SW480 (cell line): ENCODE measurements around the gene NXT1.
A peak's percentile ranks its signal among the peaks of the same experiment; 100 is the strongest.

Experiments
- DNase-seq: peaks from one replicate; pipeline ENCODE4 v3.0.0-alpha.2; 2016; ENCODE audit warnings: low spot score

NXT1 gene

GRCh38 chr20:23361119-23361475 is 10.5 kb downstream of the NXT1 start:
- DNase-seq: peak; percentile 52

DNA sequence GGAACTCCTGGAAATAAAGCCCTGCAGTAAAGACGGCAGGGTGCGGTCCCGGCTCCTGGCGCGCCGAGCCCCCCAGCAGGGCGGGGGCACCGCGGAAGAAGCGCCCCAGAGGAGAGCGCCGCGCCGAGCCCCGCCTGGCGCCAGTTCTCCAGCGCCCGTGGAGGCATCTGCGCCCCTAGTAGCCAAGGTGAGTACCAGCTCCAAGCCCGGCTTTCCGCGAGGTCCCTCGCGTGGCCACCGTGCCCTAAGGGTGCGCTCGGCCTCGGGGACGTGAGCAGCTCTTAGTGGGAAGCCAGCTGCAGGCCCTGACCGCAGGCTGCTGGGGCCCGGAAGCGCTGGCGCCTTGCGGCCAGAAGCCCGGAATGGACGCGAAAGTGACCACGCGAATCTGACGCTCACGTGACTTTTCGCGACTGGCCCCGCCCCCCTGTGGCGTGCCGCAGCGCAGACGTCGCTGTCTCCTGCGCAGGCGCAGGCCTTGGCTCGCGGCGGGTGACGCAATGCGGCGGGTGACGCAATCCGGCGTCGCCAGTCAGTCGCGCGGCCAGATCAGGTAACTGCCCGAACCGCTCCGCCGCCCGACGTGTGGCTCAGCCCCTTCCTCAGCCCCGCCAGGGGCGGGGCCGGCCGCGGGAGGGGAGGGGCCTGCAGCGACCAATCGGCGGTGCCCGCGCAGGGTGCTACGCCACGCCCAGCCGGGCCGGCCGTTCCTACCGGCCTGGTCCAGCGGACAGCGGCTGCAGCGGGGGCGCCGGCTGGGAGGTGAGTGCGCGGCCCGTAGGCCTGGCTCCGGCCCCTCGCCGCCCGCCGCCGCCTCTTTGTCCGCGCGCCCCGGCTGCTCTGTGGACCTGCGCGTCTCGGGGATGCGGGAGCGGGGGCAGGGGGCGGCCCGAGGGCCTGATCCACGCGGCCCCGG is 11.1 kb downstream of the NXT1 start, which contains the start of gene GZF1:
Gene GZF1, plus strand, starts transcription at position 707 of the 916 bp plus-strand sequence. CDS start 2,202 bp downstream, outside the sequence.
- DNase-seq: peak; percentile 99

DNA sequence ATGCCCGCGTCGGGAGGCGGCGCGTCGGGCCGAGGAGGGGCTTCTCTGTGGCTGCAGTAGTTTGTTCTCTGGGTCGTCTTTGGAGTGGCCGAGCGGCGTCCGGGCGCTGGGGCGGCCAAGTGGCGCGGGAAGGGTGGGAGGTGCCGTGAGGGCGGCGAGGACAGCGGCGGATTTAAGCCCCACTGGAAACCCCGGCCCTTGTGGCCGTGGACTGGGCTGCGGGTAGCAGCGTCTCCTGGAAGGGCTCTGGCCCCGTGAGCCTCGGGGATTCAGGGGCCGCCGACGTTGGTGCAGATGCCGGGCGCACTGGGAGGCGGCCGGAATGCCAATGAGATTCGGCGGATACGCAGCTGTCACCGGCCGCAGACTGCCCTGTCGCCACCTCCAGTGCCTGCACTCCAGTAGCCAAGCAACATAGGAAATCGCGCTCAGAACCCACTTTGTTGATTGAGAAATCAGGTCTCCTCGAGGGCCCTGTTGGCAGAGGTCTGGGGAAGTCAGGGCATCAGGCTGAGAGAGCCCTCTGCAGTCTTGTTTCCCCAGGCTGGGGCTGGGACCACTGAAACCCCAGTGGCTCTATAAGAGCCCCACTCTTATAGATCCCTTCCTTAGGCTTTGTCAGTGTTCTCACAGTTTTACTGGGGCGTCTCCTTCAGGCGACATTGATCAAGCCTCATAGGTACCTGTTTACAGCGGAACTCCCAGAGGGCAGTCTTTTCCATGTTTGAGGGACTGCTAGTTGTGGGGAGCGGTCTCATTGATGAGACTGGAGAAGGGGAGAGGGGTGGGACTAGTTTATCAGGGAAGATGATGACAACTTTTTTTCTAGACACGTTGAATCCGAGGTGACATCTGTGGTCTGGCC is 12.0 kb downstream of the NXT1 start:
- DNase-seq: peak; percentile 55

DNA sequence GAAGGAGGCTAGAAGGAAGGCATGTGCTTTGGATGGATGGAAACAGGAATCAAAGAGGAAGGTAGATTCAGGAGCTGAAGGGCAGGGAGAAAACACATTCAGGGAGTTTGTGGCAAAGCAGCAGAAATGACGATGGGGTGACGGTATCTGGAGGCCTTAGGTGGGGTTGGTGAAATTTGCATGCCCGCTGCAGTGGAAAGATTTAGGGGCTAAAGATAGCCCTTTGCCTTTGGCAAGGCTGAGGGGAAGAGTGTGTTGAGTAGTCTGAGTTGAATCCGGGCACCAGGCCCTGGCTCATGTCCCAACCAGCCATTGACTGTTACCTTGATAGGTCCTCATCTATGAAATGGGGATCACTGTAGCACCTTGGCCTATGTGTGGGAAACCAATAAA is 12.7 kb downstream of the NXT1 start:
- DNase-seq: no peak

GRCh38 chr20:23365390-23366165 is 15.0 kb downstream of the NXT1 start:
- no peak for DNase-seq

GRCh38 chr20:23366384-23366783 is 15.8 kb downstream of the NXT1 start:
- DNase-seq: no peak

GRCh38 chr20:23367770-23368169 is 17.2 kb downstream of the NXT1 start:
- no peak for DNase-seq

- DNase-seq: no peak
Measured at GRCh38 chr20:23368316-23369071, 17.9 kb downstream of the NXT1 start.

DNA sequence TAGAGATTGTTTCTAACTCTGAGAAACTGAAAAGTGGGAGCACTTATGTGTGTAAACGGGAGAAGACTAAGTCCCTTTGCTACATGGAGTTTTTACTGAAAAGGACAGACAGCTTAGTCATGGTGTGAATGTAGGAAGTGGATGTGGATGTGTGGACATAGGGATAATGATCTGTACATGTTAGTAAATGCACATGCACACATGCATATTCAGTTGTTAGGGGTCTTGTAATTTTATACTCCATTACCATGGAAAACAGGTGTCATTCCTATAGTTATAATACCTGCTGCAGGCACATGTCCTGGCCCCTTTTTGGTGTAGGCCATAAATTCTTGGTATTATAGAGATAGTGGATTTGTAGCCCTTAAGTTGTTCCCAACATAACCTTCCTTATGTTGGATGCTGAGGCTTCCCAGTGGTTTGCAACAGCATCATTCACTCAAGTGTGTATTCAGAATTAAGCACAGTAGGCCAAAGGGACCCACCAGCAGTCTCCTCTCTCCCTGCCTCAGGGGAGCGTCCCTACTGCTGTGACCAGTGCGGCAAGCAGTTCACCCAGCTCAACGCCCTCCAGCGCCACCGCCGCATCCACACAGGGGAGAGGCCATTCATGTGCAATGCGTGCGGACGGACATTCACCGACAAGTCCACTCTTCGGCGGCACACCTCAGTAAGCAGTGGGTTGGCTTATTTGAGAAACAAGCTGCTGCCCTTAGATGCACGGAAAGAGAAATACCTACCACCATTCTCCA is 18.7 kb downstream of the NXT1 start:
- DNase-seq: no peak

- DNase-seq: no peak
Measured at GRCh38 chr20:23370274-23370673, 19.7 kb downstream of the NXT1 start.

- DNase-seq: no peak
Measured at GRCh38 chr20:23370873-23371272, 20.3 kb downstream of the NXT1 start.

- DNase-seq: no peak
Measured at GRCh38 chr20:23371496-23371895, 20.9 kb downstream of the NXT1 start.

GRCh38 chr20:23374441-23374840 is 23.9 kb downstream of the NXT1 start:
- no peak for DNase-seq

DNA sequence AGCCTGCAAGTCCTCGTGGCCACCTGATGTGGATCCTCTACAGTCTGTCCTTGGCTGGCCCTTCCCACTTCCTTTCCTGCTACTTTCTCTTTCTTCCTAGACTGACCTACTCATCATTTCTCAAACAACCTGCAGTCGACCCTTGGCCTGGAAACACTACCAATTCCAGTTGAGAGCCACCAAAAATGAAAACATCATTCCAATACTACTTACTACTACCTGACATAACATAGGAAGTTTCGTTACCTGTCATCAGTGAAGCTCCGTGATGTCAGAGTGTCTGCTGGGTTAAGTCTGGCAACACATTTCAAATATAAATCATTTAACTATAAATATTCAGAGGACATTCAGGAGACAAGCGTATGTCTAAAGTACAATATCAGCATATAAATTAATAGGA is 25.2 kb downstream of the NXT1 start:
- DNase-seq: no peak

- DNase-seq: no peak
Measured at GRCh38 chr20:23379772-23380171, 29.2 kb downstream of the NXT1 start.

DNA sequence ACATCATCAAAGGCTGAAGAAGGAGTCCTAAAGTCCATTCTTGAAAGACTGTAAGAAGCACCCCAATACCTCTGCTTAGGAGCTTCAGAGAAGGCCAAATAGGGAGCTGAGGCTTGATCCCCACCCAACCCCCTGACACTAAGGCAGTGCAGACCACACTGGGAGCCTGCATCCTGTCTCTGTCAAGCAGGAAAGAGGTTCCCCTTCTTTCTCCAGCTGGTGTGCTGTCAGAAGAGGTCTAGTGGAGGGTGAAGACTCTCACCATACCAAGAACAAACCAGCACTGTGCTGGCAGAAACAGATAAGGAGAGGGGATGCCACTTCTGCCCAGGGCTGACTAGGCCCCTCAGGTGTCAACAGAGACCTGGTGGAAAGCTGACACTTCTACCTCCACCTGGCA is 31.3 kb downstream of the NXT1 start:
- no peak for DNase-seq

GRCh38 chr20:23386304-23387117 is 35.9 kb downstream of the NXT1 start:
- DNase-seq: no peak

DNA sequence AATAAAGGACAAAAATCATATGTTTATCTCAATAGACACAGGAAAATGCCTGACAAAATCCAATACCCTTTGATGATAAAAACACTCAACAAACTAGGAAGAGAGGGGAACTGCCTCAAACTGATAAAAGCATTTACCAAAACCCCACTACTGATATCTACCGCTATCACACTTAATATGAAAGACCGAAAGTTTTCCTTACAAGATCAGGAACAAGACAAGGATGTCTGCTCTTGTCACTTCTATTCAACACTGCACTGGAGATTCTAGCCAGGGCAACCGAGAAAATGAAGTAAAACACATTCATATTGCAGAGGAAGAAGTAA is 36.5 kb downstream of the NXT1 start:
- DNase-seq: no peak

DNA sequence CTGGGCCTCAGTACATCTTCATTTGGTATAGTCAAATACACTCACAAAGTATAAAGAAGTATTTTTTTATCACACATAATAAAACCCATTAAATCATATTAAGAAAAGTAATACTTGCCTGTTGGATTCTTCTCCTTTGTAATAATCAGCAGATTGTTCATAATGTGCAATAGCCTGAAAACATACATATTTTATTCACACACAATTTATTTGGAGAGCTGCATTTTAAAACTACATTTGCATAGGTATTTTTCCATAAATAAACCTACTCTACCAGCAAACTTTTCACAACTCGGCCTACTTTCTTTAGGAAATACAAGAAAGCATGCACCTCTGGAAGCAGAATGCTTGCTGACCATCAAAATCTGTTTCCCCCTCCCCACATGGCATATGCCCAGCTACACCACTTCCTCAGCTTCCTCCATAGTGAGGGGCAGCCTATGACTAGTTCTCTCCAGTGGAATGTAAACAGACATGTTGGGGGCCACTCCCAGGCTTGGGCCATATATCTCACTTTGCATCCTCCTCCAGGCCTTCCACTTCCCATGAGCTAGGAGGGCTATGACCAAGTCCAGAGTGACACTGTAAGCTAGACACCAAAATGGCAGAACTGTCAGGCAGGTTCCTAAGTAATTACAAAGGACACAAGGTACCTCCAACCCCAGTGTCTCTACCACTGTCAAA is 39.6 kb downstream of the NXT1 start:
- DNase-seq: no peak
